Activated CD8-positive, alpha-beta T cell treated with anti-CD3 and anti-CD28 coated beads, Interleukin-2, amount 10 ng/mL, durations not matched to agents 7 days and 5 days (primary cell): Measurements from ENCODE around the gene QPRT. TPM values are rescaled to one million over a fixed set of nuclear protein-coding genes. Genes with fewer than 3 reads are reported as not detected.
"Not testable (repeated sequence)": the region's sequence is repeated elsewhere in the genome, so short reads cannot be mapped to it uniquely, and the experiment has no call there.

Experiments used
- ATAC-seq: fragments of 150-1000 bp; cut with Tn5 transposase; one replicate; pipeline ENCODE4 v1.10.0; 2021; ENCODE audit warnings: moderate library complexity
- CTCF ChIA-PET: fragments of 350-600 bp; sonication (Branson Sonifier 250); formaldehyde crosslinking; loops from one replicate; lab custom pipeline; 2021; ENCODE audit warnings: antibody characterized with exemption; lab: Charles Lee
- POLR2A ChIA-PET: fragments of 350-600 bp; sonication (Branson Sonifier 250); formaldehyde crosslinking; loops from one replicate; lab custom pipeline; 2021; ENCODE audit warnings: antibody characterized with exemption; lab: Charles Lee
- DNase-seq: peaks from one replicate; pipeline ENCODE4 v3.0.0-alpha.2; 2020
- H3K27ac Mint-ChIP-seq: one replicate; pipeline ENCODE4 v1.8.0; 2021; ENCODE audit warnings: mild to moderate bottlenecking, mixed read lengths
- H3K27me3 Mint-ChIP-seq: one replicate; pipeline ENCODE4 v1.8.0; 2021; ENCODE audit warnings: low read depth, mixed read lengths
- H3K36me3 Mint-ChIP-seq: one replicate; pipeline ENCODE4 v1.8.0; 2021; ENCODE audit warnings: low read depth, mixed read lengths
- H3K4me1 Mint-ChIP-seq: one replicate; pipeline ENCODE4 v1.8.0; 2021; ENCODE audit warnings: low read depth, mixed read lengths
- H3K4me3 Mint-ChIP-seq: one replicate; pipeline ENCODE4 v1.8.0; 2021; ENCODE audit warnings: mild to moderate bottlenecking, mixed read lengths
- H3K9me3 Mint-ChIP-seq: one replicate; pipeline ENCODE4 v1.8.0; 2022; ENCODE audit warnings: mixed read lengths; ENCODE audit not compliant: insufficient read depth
- total RNA-seq, 2 experiments: library from RNA; stranded (reverse); gene quantifications; one replicate each; pipeline ENCODE4 v1.2.3, GENCODE V29; 2021

QPRT gene
- total RNA-seq, 2 experiments from 2014 or later = 8.6 to 10.2 TPM

DNA sequence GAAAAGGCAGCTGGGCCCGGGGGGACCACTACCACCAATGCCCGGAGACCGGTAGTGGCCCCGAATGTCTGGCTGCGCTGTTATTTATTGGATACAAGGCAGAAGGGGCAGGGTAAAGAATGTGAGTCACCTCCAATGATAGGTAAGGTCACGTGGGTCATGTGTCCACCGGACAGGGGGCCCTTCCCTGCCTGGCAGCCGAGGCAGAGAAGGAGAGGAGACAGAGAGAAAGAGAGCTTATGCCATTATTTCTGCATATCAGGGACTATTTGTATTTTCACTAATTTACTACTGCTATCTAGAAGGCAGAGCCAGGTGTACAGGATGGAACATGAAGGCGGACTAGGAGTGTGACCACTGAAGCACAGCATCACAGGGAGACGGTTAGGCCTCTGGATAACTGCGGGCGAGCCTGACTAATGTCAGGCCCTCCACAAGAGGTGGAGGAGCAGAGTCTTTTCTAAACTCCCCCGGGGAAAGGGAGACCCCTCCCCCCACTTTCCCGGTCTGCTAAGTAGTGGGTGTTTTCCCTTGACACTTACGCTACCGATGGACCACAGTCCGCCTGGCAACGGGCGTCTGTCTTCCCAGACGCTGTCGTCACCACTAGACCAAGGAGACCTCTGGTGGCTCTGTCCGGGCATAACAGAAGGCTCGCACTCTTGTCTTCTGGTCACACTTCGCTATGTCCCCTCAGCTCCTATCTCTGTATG lies 42.3 kb downstream of the QPRT start:
- H3K4me1 Mint-ChIP-seq, H3K27me3 Mint-ChIP-seq, ATAC-seq, H3K36me3 Mint-ChIP-seq, H3K4me3 Mint-ChIP-seq, H3K27ac Mint-ChIP-seq, POLR2A ChIA-PET, H3K9me3 Mint-ChIP-seq: not testable (repeated sequence)
- CTCF ChIA-PET = interaction anchor here (0.8 to 5.4 kb wide), 6 partner anchors 11 to 311 kb away, joined by 3 to 35 read pairs (median 3); no protein-coding TSS in a partner anchor
- peak; percentile 46 for DNase-seq

DNA sequence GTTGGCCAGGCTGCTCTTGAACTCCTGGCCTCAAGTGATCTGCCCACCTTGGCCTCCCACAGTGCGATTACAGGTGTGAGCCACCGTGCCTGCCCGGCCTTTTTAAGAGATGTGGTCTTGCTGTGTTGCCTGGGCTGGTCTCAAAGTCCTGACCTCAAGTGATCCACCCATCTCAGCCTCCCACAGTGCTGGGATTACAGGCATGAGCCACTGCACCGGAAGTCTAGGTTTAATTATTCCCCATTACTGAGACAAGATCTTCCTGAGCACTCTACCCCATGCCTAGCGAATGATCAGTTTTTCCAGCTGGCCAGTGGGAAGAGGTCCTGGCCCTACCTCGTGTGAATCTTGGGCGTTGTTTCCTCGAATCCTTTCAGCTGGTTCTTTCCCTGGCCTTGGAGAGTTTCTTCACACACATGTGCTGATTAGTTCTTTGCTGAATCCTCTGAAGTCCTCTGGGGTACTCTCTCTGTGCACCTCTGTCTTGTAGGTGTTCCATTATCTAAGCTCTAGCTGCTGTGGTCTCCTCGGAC lies 47.9 kb downstream of the QPRT start:
- ChIA-PET CTCF (interaction anchor here (1.0 to 1.4 kb wide), 3 partner anchors 17 to 96 kb away, joined by 3 to 4 read pairs (median 3); no protein-coding TSS in a partner anchor), POLR2A (no interaction called here)
- Mint-ChIP-seq H3K36me3 (no peaks in the 10 kb centered on the region), H3K27me3 (peaks cover 6% of the 10 kb centered on the region), H3K4me1 (peaks cover 20% of the 10 kb centered on the region), H3K27ac (no peak overlapping the region), H3K4me3 (no peak overlapping the region), H3K9me3 (no peaks in the 10 kb centered on the region)
- ATAC-seq = no peak
- DNase-seq = no peak

DNA sequence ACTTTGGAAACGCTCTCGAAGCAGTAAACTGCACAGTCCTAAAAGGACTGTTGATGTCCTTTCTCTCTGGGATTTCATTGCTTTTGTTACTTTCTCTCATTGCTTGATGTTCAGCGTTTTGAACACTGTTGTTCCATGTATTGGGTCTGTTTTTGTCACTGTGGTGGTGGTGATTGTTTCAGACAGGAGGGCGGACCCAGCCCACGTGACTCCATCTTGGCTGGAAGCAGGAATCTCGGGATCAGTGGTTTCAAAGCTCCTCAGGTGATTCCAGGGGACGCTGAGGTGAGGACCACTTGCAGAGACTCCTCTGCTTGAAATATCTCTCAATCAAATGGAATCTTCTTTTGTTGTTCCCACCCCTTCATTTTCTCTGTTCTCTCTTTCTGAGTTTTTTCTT lies 48.5 kb downstream of the QPRT start:
- CTCF ChIA-PET = interaction anchor here (0.9 to 1.4 kb wide), 5 partner anchors 11 to 77 kb away, joined by 3 to 4 read pairs (median 3); no protein-coding TSS in a partner anchor
- no peak overlapping the region for H3K27ac Mint-ChIP-seq
- no peak overlapping the region for H3K4me3 Mint-ChIP-seq
- peaks cover 3% of the 10 kb centered on the region for H3K9me3 Mint-ChIP-seq
- H3K36me3 Mint-ChIP-seq = peaks cover 3% of the 10 kb centered on the region
- H3K4me1 Mint-ChIP-seq = peaks cover 25% of the 10 kb centered on the region
- DNase-seq (no peak), ATAC-seq (no peak)
- POLR2A ChIA-PET = no interaction called here
- H3K27me3 Mint-ChIP-seq = peaks cover 6% of the 10 kb centered on the region

GRCh38 chr16:29729116-29729521 lies 50.1 kb downstream of the QPRT start:
- POLR2A ChIA-PET = interaction anchor here (0.7 to 1.6 kb wide), 2 partner anchors 10 to 75 kb away, joined by 3 to 4 read pairs; no protein-coding TSS in a partner anchor
- H3K4me3 Mint-ChIP-seq = no peak overlapping the region

GRCh38 chr16:29730649-29731048 lies 51.7 kb downstream of the QPRT start:
- Mint-ChIP-seq H3K9me3 (peaks cover 7% of the 10 kb centered on the region), H3K27ac (peak overlapping the region; percentile 8), H3K4me1 (peaks cover 33% of the 10 kb centered on the region), H3K4me3 (no peak overlapping the region), H3K27me3 (peaks cover 6% of the 10 kb centered on the region), H3K36me3 (peaks cover 9% of the 10 kb centered on the region)
- POLR2A ChIA-PET = interaction anchor here (1.2 to 1.6 kb wide), 3 partner anchors 8 to 231 kb away, joined by 3 to 4 read pairs (median 3); partner anchors contain the start of gene TMEM219
- ATAC-seq (no peak), DNase-seq (no peak)
- CTCF ChIA-PET = interaction anchor here (1.0 to 1.9 kb wide), 4 partner anchors 28 to 86 kb away, joined by 3 to 6 read pairs (median 4); partner anchors contain the start of gene PAGR1

More at GRCh38 chr16:29729116-29729521, 50.1 kb downstream of the QPRT start:
- peaks cover 6% of the 10 kb centered on the region for H3K36me3 Mint-ChIP-seq
- DNase-seq = no peak
- no peak for ATAC-seq
- peaks cover 6% of the 10 kb centered on the region for H3K27me3 Mint-ChIP-seq
- CTCF ChIA-PET = interaction anchor here (0.7 to 1.8 kb wide), 8 partner anchors 9 to 87 kb away, joined by 3 to 12 read pairs (median 4); partner anchors contain the start of gene PAGR1
- no peak overlapping the region for H3K27ac Mint-ChIP-seq
- peaks cover 33% of the 10 kb centered on the region for H3K4me1 Mint-ChIP-seq
- peaks cover 7% of the 10 kb centered on the region for H3K9me3 Mint-ChIP-seq

- Mint-ChIP-seq H3K27ac (peak overlapping the region; percentile 43), H3K4me1 (peaks cover 37% of the 10 kb centered on the region), H3K36me3 (peaks cover 14% of the 10 kb centered on the region)
- H3K4me3 Mint-ChIP-seq, H3K27me3 Mint-ChIP-seq, H3K9me3 Mint-ChIP-seq: not testable (repeated sequence)
- ATAC-seq = peak; percentile 66
- CTCF ChIA-PET = interaction anchor here (0.9 to 1.9 kb wide), 5 partner anchors 10 to 116 kb away, joined by 3 to 4 read pairs (median 4); partner anchors contain the start of gene PAGR1
- peak; percentile 43 for DNase-seq
- POLR2A ChIA-PET = interaction anchor here (0.6 to 1.2 kb wide), 6 partner anchors 12 to 639 kb away, joined by 3 to 5 read pairs (median 4); partner anchors contain the start of gene TMEM219
Measured at GRCh38 chr16:29731768-29732601, 53.0 kb downstream of the QPRT start.

GRCh38 chr16:29734786-29735185 lies 55.8 kb downstream of the QPRT start:
- Mint-ChIP-seq H3K36me3 (peaks cover 21% of the 10 kb centered on the region), H3K27ac (no peak overlapping the region), H3K4me1 (peaks cover 51% of the 10 kb centered on the region), H3K4me3 (no peak overlapping the region), H3K27me3 (peaks cover 3% of the 10 kb centered on the region), H3K9me3 (peaks cover 7% of the 10 kb centered on the region)
- ChIA-PET CTCF (no interaction called here), POLR2A (no interaction called here)
- no peak for ATAC-seq
- DNase-seq = no peak

DNA sequence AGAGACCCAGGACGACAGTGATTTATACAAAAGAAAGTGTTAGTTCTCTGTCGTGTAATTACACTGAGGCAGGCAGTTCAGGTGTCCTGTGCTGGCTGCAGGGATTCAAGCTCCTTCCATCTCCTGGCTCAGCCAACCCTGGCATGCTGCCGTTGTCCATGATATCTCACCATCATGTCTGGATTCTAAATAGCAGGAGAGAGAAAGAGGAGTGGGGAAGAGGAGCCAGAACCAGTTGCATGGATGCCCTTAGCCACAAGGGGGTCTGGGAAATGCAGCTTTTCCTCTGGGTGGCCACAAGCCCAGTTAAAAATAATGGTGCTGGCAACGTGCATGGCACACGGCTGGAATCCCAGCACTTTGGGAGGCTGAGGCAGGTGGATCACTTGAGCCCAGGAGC lies 57.1 kb downstream of the QPRT start:
- H3K9me3 Mint-ChIP-seq = peaks cover 7% of the 10 kb centered on the region
- peaks cover 31% of the 10 kb centered on the region for H3K36me3 Mint-ChIP-seq
- H3K4me1 Mint-ChIP-seq = peaks cover 57% of the 10 kb centered on the region
- ChIA-PET CTCF (interaction anchor here (1.6 kb wide), 1 partner anchor 10 kb away, joined by 3 read pairs; no protein-coding TSS in a partner anchor), POLR2A (interaction anchor here (0.6 to 1.4 kb wide), 3 partner anchors 10 to 54 kb away, joined by 3 to 7 read pairs (median 3); partner anchors contain the start of gene KIF22)
- ATAC-seq = no peak
- H3K27ac Mint-ChIP-seq = no peak overlapping the region
- peaks cover 3% of the 10 kb centered on the region for H3K27me3 Mint-ChIP-seq
- H3K4me3 Mint-ChIP-seq = no peak overlapping the region
- DNase-seq = no peak

GRCh38 chr16:29736764-29737163 lies 57.8 kb downstream of the QPRT start:
- H3K9me3 Mint-ChIP-seq = peaks cover 7% of the 10 kb centered on the region
- no peak overlapping the region for H3K27ac Mint-ChIP-seq
- DNase-seq (no peak), ATAC-seq (no peak)
- H3K4me1 Mint-ChIP-seq = peaks cover 59% of the 10 kb centered on the region
- ChIA-PET CTCF (interaction anchor here (1.6 to 3.2 kb wide), 2 partner anchors 10 to 48 kb away, joined by 3 to 21 read pairs; no protein-coding TSS in a partner anchor), POLR2A (interaction anchor here (0.7 kb wide), 1 partner anchor 239 kb away, joined by 3 read pairs; no protein-coding TSS in a partner anchor)
- H3K36me3 Mint-ChIP-seq = peaks cover 38% of the 10 kb centered on the region
- no peak overlapping the region for H3K4me3 Mint-ChIP-seq
- peaks cover 3% of the 10 kb centered on the region for H3K27me3 Mint-ChIP-seq

DNA sequence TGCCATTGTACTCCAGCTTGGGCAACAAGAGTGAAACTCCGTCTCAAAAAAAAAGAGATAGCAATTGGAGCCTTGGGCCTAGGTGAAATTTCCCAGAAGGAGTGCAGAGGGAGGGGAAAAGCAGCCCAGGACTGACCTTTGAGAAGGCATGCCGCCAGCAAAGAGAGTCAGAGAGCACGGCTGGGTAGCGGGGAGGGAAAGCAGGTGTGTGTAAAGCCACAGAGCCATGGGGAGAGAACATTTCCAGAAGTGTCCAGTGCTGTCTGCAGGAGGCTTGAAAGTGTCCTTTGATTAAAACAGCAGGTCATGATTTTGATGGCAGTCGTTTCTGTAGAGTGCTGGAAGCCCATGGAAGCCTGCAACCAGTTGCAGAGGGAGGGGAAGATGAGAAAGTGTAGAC lies 58.7 kb downstream of the QPRT start:
- DNase-seq (no peak), ATAC-seq (no peak)
- ChIA-PET POLR2A (interaction anchor here (2.3 kb wide), 1 partner anchor 53 kb away, joined by 9 read pairs; the partner anchor contains the start of gene KIF22), CTCF (interaction anchor here (1.9 to 3.2 kb wide), 4 partner anchors 8 to 47 kb away, joined by 4 to 21 read pairs (median 10); no protein-coding TSS in a partner anchor)
- peaks cover 3% of the 10 kb centered on the region for H3K27me3 Mint-ChIP-seq
- peak overlapping the region; percentile 77 for H3K27ac Mint-ChIP-seq
- H3K4me3 Mint-ChIP-seq = no peak overlapping the region
- H3K36me3 Mint-ChIP-seq = peaks cover 43% of the 10 kb centered on the region
- H3K9me3 Mint-ChIP-seq = peaks cover 4% of the 10 kb centered on the region
- peaks cover 56% of the 10 kb centered on the region for H3K4me1 Mint-ChIP-seq
